Stimulated activated CD4-positive, alpha-beta T cell treated with anti-CD3 and anti-CD28 coated beads, TNF-alpha, amount 100 ng/mL, for 1 hour (primary cell): ENCODE measurements around the gene VPS37B.

ENCODE experiments used
- DNase-seq, 3 donors: peaks; one replicate each; pipeline ENCODE4 v3.0.0-alpha.2; 2020; ENCODE audit warnings: low read depth in 3 of 3, low spot score in 1 of 3

VPS37B gene

DNA sequence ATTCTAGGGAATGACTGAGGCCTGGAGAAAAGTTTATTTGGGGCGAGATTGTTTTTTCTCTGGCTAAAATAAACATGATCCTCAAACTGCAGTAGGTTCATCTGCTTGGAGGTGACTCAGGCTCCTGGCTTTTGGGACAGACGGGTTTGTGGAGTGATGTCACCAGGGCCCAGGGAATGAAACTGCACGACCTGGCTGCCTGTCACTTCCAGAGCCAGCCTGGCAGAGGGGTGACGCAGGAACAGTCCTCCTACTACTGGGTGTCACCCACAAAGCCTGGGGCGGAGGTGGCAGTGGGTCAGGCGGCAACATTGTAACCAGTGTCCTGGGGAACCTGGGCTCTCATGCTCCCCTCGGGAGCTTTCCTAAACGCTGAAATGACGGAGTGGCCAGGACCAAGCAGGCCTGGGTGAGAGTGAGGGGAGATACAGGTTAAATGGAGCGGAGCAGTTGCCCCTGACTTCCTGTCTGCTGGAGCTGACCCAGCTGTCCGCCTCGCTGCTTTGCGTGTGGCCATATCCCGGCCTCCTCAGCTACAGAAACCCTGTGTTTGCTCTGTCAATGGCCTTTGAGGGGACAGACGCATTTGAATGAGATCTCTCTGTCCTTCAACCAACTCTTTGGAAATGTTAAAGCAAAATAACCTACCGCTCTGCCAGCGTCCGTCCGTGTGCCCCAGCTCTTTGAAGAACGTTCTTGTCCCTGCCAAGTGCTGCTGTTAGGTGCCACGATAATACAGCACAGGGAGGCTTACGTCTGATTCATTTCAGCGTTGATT is 54.2 kb downstream of the VPS37B start:
- DNase-seq = no peak

DNA sequence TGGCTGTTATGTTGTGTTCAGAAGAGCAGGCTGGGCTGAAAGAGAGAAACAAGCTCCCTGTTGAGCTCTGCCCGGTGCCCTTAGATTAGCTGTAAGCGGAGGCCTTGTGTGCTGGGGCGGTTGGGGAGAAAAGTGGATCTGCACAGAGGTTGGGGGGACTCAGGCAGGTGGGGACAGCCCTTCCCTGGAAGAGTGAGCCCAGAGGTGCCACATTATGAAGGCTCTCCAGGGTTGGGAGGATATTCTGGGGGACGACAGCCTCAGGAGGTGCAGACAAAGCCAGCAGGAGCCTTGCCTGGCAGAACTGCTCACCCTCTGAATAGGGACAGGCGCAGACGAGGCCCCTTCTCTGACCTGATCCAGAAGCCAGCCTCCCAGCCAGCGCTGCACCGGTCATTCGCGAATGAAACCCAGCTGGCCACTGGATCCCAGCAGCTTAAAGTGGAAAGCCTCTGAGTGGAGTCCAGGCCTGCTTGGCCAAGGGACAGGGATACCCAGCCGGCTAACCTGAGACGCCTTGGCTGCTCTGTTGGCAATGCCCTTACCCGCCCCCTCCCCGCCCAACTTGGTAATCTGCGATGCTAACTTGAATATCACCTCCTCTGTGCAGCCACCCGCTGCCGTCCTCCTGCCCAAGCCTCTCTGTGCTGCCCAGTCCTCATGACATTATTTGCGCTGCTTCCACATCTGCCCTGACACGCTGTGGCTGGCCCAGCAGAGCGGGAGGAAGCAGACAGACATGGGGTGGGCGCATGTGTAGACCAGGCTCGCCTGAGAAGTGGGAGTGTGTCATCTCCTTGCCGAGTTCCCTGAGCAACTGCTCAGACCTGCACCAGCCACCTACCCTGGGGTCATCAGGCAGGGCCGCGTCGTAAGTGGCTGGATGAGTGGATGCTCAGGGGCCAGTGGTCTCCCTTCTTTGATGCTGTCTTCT is 55.1 kb downstream of the VPS37B start:
- DNase-seq = no peak

DNA sequence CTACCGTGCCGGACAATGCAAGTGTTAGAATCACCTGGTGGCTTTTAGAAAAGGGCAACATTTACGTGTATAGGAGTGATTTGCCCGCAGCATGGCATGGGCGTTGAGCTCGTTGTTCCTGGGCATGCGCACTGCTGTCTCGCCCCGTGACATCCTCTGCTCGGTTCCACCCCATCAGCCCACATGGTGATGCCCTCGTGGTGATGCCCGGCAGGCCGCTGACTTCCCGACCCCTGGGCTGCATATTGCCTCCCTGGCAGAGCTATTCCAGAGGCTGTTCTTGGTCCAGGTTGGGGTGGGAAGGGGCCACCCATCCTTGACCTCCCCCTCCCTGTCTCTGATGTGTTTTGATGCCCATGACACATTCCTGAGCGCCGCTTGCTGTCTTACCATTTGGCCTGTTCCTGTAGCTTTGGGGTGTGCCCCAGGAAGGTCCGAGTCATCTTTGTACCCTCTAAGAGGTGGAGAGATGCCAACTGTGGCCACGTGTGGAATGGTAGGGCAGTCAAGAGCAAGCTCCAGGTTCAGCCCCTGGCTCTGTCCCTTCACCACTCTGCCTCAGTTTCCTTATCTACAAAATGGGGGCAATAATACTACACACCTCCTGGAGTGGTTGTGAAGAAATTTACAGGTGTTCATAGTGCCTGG is 55.9 kb downstream of the VPS37B start:
- no peak for DNase-seq

DNA sequence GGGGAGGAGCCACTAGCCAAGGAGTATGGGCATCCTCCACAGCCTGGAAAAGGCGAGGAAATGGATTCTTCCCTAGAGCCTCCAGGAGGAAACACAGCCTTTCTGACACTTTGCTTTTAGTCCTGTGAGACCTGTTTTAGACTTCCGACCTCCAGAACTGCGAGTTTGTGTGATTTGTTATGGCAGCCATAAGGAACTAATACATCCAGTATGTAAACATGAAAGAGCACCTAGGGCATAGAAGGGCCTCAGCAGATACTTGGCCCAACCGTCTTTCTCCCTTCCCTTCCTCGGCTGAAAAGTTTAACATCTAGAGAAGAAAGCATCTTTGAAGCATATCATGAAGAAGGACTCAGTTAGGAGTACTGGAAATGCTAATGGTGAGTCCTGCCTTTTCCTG is 57.1 kb downstream of the VPS37B start:
- no peak for DNase-seq

DNA sequence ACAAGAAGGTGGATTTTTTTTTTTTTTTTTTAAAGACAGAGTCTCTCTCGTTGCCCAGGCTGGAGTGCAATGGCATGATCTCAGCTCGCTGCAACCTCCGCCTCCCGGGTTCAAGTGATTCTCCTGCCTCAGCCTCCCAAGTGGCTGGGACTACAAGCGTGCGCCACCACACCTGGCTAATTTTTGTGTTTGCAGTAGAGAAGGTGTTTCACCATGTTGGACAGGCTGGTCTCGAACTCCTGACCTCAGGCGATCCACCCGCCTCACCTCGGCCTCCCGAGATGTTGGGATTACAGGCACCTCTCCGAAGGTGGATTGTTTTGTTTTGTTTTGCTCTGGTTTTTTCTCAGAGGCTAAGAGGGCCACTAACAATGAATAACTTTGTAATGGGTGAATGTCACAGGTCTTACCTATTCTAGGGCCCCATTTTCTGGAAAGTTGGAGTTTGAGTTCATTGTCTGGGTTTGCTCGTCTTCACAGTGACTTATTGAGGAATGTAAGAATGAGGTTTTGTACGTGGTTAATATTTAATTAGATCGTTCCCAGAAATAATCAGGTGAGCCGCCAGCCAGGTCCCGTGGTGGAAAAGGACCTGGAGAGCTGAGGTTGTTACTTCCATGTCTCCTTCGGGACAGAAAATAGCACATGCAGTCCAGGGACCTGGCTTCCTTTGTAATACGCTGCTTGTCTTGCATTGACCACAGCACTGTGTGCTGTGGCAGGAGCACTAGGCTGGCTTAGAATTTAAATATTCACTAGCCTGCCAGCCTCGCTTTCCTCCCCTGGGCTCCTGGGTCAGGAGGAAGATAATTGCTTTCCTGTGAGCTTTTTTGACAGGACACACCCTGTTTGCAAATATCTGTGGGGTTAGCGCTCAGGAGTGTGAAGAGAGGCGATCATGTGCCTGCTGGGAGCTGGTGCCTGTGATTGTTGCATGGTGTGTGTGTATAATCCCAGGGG is 58.3 kb downstream of the VPS37B start:
- DNase-seq = no peak

DNA sequence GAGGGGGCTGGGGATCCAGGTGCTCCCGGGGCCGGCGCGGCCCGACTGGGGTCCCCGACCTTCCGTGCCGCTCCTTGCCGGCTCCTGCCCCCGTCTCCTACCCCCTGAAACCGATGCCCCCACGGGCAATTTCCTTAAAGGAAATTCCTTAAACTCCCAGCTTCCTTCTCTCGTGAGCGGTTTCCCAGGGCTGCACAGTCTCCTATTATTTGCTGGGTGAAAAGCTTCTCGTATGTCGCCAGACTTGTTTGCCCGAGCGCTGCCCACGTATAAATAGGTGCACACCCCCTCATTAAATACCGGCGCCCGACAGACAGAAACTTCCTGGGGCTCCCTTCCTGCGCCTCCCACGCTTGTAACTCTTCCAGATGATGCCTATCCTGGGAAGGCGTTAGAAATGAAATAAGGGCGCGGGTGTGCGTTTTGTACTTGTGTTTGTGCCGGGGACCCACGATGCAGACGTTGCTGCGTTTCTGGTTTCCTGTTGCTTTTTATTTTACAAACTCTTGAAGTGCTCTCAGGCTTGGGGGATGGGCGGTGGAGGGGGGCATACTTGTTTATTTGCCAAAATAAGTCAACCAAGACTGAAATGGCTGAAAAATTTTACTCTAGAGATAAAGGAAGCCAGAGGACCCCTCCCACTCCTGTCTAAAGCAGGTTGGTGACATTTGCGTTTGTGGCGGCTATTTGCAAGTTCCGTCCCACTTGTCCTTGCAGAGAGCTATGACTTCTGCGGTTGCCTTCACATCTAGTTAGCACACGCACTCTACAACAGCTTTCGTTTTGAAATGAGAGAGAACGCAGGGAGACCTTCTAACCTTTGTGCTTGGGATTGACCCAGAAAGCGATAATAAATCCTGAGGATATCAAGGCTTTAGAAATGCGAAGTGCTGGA is 59.6 kb downstream of the VPS37B start:
- DNase-seq = no peak

DNA sequence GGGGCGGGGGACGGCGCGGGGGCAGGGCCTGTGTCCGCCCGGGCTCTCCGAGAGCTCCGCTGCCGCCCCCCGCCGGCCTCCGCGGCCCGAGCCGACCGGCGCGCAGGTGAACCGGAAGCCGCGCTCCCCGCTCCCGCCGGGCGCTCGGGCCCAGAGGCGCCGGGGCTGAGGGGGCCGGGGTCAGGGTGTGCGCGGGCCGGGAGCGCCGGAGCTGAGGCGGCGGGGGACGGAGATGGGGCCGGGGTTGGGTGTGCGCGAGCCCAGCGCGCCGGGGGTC is 60.2 kb downstream of the VPS37B start:
- DNase-seq = no peak

DNA sequence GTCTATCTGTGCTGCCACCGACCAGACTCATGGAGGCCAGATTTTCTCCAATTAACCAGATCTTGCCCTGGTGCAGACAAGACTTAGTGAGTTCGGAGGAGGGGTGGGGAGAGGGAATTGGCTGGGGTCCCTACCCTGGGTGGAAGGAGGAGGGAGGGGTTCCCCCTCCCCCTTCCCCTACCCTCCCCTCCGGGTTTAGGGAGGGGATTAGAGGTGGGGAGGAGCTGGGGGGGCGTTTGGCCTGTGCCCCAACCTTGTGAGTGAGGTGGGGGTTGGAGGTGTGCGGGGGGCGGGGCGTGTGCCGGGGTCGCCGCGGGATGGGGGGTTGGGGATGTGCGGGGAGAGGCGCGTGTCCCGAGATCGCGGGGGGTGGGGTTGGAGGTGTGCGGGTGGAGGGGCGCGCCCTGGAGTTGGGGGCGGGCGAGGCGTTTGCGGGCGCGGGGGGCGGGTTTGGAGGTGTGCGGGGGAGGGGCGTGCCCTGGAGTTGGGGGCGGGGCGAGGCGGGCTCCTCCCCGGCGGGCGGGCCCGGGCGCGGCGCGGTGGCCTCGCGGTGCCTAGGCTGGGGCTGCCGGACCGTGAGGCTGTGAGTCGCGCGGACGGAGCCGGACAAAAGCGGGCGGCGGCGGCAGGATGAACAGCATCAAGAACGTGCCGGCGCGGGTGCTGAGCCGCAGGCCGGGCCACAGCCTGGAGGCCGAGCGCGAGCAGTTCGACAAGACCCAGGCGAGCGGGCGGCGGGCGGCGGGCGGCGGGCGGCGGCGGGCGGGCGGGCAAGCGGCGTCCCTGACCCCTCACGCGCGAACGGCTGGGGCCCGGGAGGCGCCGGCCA is 60.8 kb downstream of the VPS37B start, which contains the start of gene HIP1R:
TSS of gene HIP1R (plus strand) at position 537 of the 829 bp plus-strand sequence. CDS start at position 631, 94 bp downstream.
- DNase-seq = peak in 2 of 3 donors; percentile 26 to 60

DNA sequence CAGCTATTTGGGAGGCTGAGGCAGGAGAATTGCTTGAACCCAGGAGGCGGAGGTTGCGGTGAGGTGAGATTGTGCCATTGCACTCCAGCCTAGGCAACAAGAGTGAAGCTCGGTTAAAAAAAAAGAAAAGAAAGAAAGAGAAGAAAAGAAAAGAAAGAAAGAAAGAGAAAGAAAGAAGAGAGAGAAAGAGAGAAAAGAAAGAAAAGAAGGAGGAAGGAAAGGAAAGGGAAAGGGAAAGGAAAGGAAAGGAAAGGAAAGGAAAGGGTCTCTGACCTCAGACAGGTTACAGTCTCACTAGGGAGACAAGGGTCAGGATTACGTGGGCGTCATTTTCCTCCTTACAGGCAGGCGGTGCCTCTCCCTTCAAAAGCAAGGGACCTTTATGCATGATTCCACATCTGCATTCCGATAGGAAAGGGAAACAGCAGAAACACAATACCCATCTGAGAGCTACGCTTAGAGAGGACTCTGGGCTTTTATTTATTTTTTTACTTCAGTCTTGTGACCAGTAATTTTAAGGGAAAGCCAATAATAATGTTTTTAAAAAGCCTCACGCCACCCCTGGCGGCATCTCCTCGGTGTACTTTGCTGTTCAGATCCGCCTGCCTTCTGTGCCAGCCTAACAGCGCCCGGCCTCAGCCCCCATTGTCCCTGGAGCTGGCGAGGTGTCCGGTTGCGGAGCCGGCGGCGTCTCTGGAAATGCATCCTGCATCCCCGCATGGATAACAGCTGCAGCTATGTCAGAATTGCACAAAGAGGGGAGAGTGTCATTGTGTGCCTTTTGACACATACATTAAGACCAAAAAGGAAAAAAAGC is 61.6 kb downstream of the VPS37B start:
- no peak for DNase-seq

DNA sequence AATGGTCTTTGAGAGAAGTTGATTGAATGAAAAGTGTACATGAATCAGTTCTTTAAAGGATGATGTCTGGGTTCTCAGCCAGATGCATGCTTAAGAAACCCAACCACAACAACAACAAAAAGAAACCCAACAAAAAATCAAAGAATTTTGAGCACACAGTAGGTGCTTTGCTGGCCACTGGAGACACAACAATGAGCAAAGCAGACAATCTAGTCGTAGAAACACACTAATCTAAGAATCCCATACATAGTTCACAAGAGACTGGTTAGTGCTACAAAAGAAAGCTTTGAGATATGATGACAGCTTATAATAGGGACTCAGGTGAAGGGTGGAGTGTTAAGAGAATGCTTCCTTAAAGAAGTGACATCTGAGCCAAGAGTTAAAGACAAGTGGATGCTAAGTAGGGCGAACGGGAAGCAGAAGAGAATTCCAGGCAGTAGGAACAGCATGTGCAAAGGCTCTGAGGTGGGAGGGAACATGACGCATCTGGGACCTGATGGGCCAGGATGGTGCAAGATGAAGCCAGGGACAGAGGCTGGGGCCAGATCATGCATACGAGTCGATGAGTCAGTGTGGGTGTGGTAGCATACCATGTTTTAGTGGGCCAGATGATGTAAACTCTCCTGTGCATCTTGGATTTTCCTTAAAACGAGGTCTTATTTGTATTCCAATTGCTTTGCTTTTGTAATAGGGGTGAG is 65.3 kb downstream of the VPS37B start:
- no peak for DNase-seq

DNA sequence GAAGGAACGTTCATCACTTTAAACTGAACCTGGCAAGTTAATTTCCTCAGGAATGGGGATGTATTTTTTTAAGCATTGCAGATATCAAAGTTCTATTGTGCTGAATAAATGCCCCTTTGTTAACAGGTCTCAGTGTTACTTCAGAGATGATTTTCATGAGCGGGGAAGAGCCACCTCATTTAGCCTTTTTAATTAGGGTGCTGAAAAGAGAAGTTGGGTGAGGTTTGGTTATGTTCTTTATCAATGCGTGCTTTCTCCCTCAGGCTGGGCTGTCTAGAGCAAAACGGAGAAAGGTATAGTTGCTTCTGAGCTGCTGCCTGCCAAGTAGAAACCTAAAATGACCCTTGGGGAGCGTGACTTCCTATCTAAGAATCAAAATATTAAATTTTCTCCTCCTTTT is 68.7 kb downstream of the VPS37B start:
- DNase-seq = no peak

DNA sequence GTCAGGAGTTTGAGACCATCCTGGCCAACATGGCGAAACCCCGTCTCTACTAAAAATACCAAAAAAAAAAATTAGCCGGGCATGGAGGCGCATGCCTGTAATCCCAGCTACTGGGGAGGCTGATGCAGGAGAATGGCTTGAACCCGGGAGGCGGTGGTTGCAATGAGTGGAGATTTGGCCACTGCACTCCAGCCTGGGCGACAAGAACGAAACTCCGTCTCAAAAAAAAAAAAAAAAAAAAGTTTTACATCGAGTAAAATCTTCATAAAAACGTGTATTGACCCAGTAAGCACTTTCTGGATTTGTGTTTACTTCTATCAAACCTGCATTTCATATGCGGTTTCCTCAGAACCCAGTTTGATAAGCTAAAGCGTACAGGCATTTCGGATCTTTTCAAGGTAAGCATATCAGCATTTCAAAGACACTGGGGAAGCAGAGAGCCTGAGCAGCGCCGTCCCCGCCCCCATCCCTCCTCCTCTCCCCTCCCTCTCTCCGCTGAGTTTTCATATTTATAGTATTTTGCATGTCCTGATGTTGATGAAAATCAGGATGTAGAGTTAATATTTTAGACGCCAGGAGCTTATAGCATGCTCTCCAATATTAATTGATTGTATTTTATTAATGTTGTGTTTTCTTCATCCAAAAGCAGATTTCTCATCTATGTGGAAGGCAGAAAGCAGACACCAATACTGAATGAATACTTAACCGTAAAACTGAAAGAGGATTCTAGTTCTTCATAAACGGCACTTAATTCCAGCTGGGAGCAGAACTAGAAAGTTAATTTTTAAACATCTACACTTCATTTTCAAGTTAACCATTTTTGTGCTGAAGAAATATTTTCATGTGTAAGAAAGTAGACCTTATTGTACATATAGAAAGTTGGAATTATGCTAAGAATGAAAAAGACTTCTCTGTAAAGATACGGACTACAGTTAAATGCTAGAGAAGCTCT is 69.9 kb downstream of the VPS37B start:
- DNase-seq = no peak

DNA sequence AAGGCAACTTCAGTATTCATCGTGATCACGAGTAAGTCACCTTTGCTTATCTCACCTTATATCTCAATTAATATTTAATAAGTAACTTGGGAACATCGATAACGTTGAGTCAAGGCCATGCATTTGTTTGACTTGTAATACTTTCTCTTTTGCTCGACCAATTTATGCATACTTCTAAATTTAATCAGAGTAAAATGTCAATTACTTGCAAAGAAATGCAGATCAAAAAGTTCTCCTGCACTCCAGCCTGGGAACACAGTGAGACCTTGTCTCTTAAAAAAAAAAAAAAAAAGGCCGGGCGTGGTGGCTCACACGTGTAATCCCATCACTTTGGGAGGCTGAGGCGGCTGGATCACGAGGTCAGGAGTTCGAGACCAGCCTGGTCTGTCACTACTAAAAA is 72.5 kb downstream of the VPS37B start:
- DNase-seq = no peak

DNA sequence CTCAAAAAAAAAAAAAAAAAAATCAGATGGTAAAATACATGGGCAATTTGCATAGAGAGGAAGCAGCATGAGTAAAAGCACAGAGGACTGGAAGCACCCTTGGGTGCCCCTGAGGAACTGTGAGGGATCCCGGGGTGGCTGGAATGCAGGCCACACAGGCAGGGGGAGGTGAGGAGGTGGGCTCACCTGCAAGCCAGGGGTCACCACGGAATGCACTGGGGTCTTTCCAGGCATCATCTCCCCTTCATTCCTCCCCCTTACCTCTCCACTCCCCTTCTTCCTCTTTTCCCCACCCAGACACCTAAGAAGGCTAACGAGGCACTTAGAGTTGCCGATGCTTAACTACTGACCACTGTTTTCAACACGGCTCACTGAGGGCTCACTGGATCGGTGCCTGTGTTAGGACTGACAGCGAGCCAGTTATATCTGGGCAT is 75.1 kb downstream of the VPS37B start:
- no peak for DNase-seq

DNA sequence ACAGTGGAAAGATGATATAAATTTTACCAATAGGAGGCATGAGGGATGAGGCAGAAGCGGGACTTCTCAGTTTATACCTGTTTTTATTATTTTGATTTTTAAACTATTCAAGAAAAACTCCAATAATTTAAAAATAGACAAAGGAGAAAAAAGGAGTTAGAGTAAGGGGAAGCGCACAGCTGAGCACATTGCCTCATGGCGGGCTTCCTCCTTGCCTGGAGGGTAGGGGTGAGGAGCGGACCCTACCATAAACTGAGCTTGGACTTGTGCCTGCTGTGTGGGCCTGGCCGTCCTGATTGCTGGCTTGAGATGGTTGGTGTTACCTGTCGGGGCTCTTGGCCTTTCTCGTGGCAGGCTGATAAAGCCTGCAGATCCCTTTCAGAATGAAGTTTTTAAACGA is 75.8 kb downstream of the VPS37B start:
- no peak for DNase-seq

DNA sequence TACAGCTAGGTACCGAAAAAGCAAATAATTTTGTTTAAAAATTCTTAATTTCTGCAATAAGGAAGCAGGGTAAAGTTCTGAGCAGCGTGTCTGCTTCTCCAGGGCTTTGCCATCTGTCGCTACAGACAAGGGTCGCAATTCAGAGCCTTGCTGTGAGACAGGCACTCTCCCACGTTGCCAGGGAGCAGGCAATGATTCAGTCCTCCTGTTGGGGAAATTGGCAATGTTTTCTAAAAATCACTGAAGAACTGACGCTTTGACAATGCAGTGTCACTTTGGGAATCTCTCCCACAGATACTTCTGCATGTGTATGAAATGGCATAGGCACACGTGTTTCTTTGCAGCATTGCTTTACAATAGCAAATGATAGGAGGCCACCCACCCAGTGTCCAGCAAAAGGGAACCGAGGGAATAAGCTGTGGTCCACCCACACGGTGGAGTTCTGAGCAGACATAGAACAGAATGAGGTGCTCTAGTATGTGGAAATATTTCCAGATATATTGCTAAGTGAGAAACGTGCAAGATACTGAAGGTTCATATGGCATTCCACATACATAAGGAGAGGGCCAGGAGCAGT is 76.6 kb downstream of the VPS37B start:
- no peak for DNase-seq
